CD14-positive monocyte (primary cell): ENCODE results near the gene AMBRA1. TPM values are rescaled to one million over a fixed set of nuclear protein-coding genes. Genes with fewer than 3 reads are reported as not detected.

ENCODE experiments used
- DNase-seq, 3 donors: peaks; one replicate each; pipeline ENCODE4 v3.0.0-alpha.2; 2011 to 2022
- H2AFZ ChIP-seq: 2 replicates; pipeline ENCODE4 v1.6.0; 2012; ENCODE audit warnings: mild to moderate bottlenecking, low read depth, low read length, inconsistent platforms; ENCODE audit not compliant: insufficient read depth, poor library complexity, severe bottlenecking
- H3K27ac ChIP-seq, 2 donors: 1 replicate in 1 of 2; 2 replicates in 1 of 2; pipeline ENCODE4 v1.5.1; 2012 to 2013; ENCODE audit warnings: low read length in 2 of 2, control low read depth in 1 of 2, inconsistent platforms in 1 of 2, low read depth in 1 of 2, mild to moderate bottlenecking in 1 of 2
- H3K27me3 ChIP-seq, 2 donors: one replicate each; pipeline versions ENCODE4 v1.6.0 to v1.6.1; 2011 to 2013; ENCODE audit warnings: low read length in 2 of 2; ENCODE audit not compliant: control insufficient read depth in 2 of 2, insufficient read depth in 2 of 2
- H3K36me3 ChIP-seq, 2 donors: replicated peaks in 1 of 2; 1 replicate in 1 of 2; 2 replicates in 1 of 2; pipeline versions ENCODE4 v1.5.1 to v1.6.1; 2012 to 2013; ENCODE audit warnings: low read length in 2 of 2, control low read depth in 1 of 2, inconsistent platforms in 1 of 2, mild to moderate bottlenecking in 1 of 2; ENCODE audit not compliant: insufficient read depth in 2 of 2, control insufficient read depth in 1 of 2
- H3K4me1 ChIP-seq, 2 donors: 1 replicate in 1 of 2; 2 replicates in 1 of 2; pipeline versions ENCODE4 v1.5.1 to v1.6.1; 2012 to 2013; ENCODE audit warnings: low read length in 2 of 2, control low read depth in 1 of 2, inconsistent platforms in 1 of 2, mild to moderate bottlenecking in 1 of 2, moderate library complexity in 1 of 2; ENCODE audit not compliant: insufficient read depth in 2 of 2, control insufficient read depth in 1 of 2
- H3K4me2 ChIP-seq: replicated peaks from 2 replicates; pipeline ENCODE3; 2012; ENCODE audit warnings: low read length, moderate library complexity, mild to moderate bottlenecking; ENCODE audit not compliant: poor library complexity, severe bottlenecking; ENCODE audit errors: extremely low read depth
- H3K4me3 ChIP-seq, 3 experiments: fragments of 200-600 bp in 1 of 3; sonication (generic) in 1 of 3; replicated peaks in 1 of 3; 1 replicate in 2 of 3; 2 replicates in 1 of 3; pipeline ENCODE4 v1.5.1; 2011 to 2013; ENCODE audit warnings: low read length in 3 of 3, mild to moderate bottlenecking in 3 of 3, control low read depth in 2 of 3, low read depth in 2 of 3, inconsistent platforms in 1 of 3, moderate library complexity in 1 of 3
- H3K79me2 ChIP-seq: 2 replicates; pipeline ENCODE4 v1.6.0; 2012; ENCODE audit warnings: mild to moderate bottlenecking, control low read depth, inconsistent platforms, low read length, moderate library complexity; ENCODE audit not compliant: insufficient read depth
- H3K9ac ChIP-seq: 2 replicates; pipeline ENCODE4 v1.6.0; 2017; ENCODE audit warnings: low read length, mild to moderate bottlenecking; ENCODE audit not compliant: insufficient read depth, poor library complexity, severe bottlenecking
- H3K9me3 ChIP-seq, 2 donors: replicated peaks in 1 of 2; 1 replicate in 1 of 2; 2 replicates in 1 of 2; pipeline versions ENCODE4 v1.5.1 to v1.6.1; 2012 to 2013; ENCODE audit warnings: low read length in 2 of 2, control low read depth in 1 of 2; ENCODE audit not compliant: control insufficient read depth in 1 of 2, insufficient read depth in 1 of 2
- H4K20me1 ChIP-seq: 2 replicates; pipeline ENCODE4 v1.6.0; 2012; ENCODE audit warnings: mild to moderate bottlenecking, low read length, control low read depth, moderate library complexity; ENCODE audit not compliant: insufficient read depth
- H3K27ac Mint-ChIP-seq, 7 donors: one replicate each; pipeline ENCODE4 v1.8.0; 2020; ENCODE audit warnings: mild to moderate bottlenecking in 7 of 7, mixed read lengths in 7 of 7, moderate library complexity in 6 of 7, inconsistent platforms in 2 of 7
- H3K27me3 Mint-ChIP-seq, 3 donors: one replicate each; pipeline ENCODE4 v1.8.0; 2021 to 2022; ENCODE audit warnings: low read depth in 3 of 3, mild to moderate bottlenecking in 3 of 3, mixed read lengths in 3 of 3, moderate library complexity in 3 of 3, inconsistent platforms in 1 of 3
- H3K36me3 Mint-ChIP-seq, 2 donors: one replicate each; pipeline ENCODE4 v1.8.0; 2020; ENCODE audit warnings: mixed read lengths in 2 of 2, inconsistent platforms in 1 of 2, mild to moderate bottlenecking in 1 of 2
- H3K4me1 Mint-ChIP-seq: one replicate; pipeline ENCODE4 v1.8.0; 2020; ENCODE audit warnings: mild to moderate bottlenecking, mixed read lengths
- H3K4me3 Mint-ChIP-seq, 2 donors: one replicate each; pipeline ENCODE4 v1.8.0; 2020; ENCODE audit warnings: mild to moderate bottlenecking in 2 of 2, mixed read lengths in 2 of 2, moderate library complexity in 1 of 2
- H3K9me3 Mint-ChIP-seq, 7 donors: one replicate each; pipeline ENCODE4 v1.8.0; 2020 to 2022; ENCODE audit warnings: mixed read lengths in 7 of 7, mild to moderate bottlenecking in 6 of 7, moderate library complexity in 6 of 7, inconsistent platforms in 2 of 7
- CTCF ChIP-seq: fragments of 200-600 bp; IDR thresholded peaks from one replicate; pipeline ENCODE4 v1.8.0; 2022; ENCODE audit warnings: antibody characterized with exemption, mild to moderate bottlenecking
- WGBS: methylation state at CpG from one replicate; pipeline ENCODE4 v1.1.5; 2013; ENCODE audit warnings: missing lambda C conversion rate; ENCODE audit not compliant: insufficient coverage; 5-methylcytosine and 5-hydroxymethylcytosine counted together
- intact Hi-C, 2 donors: fragments of 100-400 bp; cut with micrococcal nuclease; formaldehyde crosslinking; loops; one replicate each; pipeline versions ENCODE4 v1.15.0 to v1.15.1; 2023
- polyA plus RNA-seq, 3 donors: library from polyadenylated mRNA; depleted of rRNA in 1 of 3; unstranded in 2 of 3; stranded (reverse) in 1 of 3; fragments of 300-500 nt in 2 of 3; fragments of >200 nt in 1 of 3; fragmentation: Illumina TruSeq in 2 of 3; gene quantifications; 1 replicate in 2 of 3; 2 replicates in 1 of 3; pipeline ENCODE4 v1.2.3, GENCODE V29; 2012 to 2021

The AMBRA1 gene
- polyA plus RNA-seq, 3 donors = 2.1 to 6.1 (median 3.8) TPM

DNA sequence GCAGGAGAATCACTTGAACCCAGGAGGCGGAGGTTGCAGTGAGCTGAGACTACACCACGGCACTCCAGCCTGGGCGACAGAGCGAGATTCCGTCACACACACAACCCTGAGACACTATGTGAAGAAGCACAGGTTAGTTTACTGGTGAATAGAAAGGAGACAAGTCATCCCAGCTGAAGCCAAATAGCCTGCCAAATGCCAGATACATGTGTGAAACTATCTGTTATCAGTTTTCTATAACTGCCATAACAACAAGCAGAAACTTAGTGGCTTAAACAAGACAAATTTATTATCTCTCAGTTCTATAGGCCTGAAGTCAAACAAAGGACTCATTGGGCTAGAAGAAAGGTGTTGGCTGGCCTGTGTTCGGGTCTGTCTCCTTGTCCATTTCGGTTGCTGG, 114.2 kb downstream of the AMBRA1 start:
- Histone ChIP-seq H3K9ac (no peak overlapping the region), H3K36me3 (peaks cover 4 to 46% of the 10 kb centered on the region in 2 donors), H3K27ac (no peak overlapping the region), H4K20me1 (peaks cover 18% of the 10 kb centered on the region), H3K9me3 (no peaks in the 10 kb centered on the region), H3K4me2 (no peak overlapping the region), H3K79me2 (no peaks in the 10 kb centered on the region), H3K27me3 (no peaks in the 10 kb centered on the region), H3K4me1 (no peaks in the 10 kb centered on the region), H2AFZ (no peak overlapping the region), H3K4me3 (no peak overlapping the region)
- no peak for DNase-seq
- Mint-ChIP-seq H3K36me3 (peaks cover 26 to 28% of the 10 kb centered on the region in 2 donors), H3K4me1 (peaks cover 3% of the 10 kb centered on the region), H3K4me3 (no peak overlapping the region), H3K9me3 (no peaks in the 10 kb centered on the region), H3K27me3 (peaks cover 0 to 1% (median 0%) of the 10 kb centered on the region in 3 donors), H3K27ac (peak overlapping the region in 1 of 7 donors; percentile 15)
- TF ChIP-seq CTCF = no peak
- intact Hi-C loops = no loop called here
- WGBS = 98% methylated on average over 7 of the region's 7 CpGs

- Histone ChIP-seq H3K9me3 (no peaks in the 10 kb centered on the region), H2AFZ (no peak overlapping the region), H3K9ac (no peak overlapping the region), H3K4me2 (no peak overlapping the region), H3K36me3 (peaks cover 2 to 35% of the 10 kb centered on the region in 2 donors), H3K27me3 (no peaks in the 10 kb centered on the region), H3K79me2 (no peaks in the 10 kb centered on the region), H3K4me3 (no peak overlapping the region), H4K20me1 (peaks cover 18% of the 10 kb centered on the region), H3K27ac (no peak overlapping the region), H3K4me1 (no peaks in the 10 kb centered on the region)
- H3K9me3 Mint-ChIP-seq = no peaks in the 10 kb centered on the region
- H3K4me3 Mint-ChIP-seq = no peak overlapping the region
- no peak for DNase-seq
- no peak for TF ChIP-seq CTCF
- 60% methylated on average over 1 of the region's 1 CpG for WGBS
- no peak overlapping the region for H3K27ac Mint-ChIP-seq
- H3K36me3 Mint-ChIP-seq = peaks cover 20 to 22% of the 10 kb centered on the region in 2 donors
- intact Hi-C loops = no loop called here
- no peaks in the 10 kb centered on the region for H3K4me1 Mint-ChIP-seq
- H3K27me3 Mint-ChIP-seq = peaks cover 0 to 3% (median 1%) of the 10 kb centered on the region in 3 donors
Measured at GRCh38 chr11:46478196-46478595, 115.6 kb downstream of the AMBRA1 start.
